ENCODE results near the gene LRPPRC. TPM values are rescaled to one million over a fixed set of nuclear protein-coding genes. Genes with fewer than 3 reads are reported as not detected.
"Not testable (repeated sequence)": the region's sequence is repeated elsewhere in the genome, so short reads cannot be mapped to it uniquely, and the experiment has no call there.

LRPPRC gene
- total and polyA plus RNA-seq, 2 experiments from 2014 or later, result 27.7 to 38.0 TPM

GRCh38 chr2:43931293-43931692 lies 64.5 kb downstream of the LRPPRC start:
- in situ Hi-C loops (cut with MboI), result no loop called here
- Histone ChIP-seq H3K27me3 (replicated peaks; ENCODE audit: insufficient read depth) (no peaks in the 10 kb centered on the region), H3F3A (ENCODE audit: insufficient read depth) (no peaks in the 10 kb centered on the region), H3K4me3 (no peak overlapping the region), H3K9ac (no peak overlapping the region), H3K4me2 (ENCODE audit: unreplicated experiment) (no peak overlapping the region), H3K27ac (no peak overlapping the region), H3K79me2 (ENCODE audit: insufficient read depth) (no peaks in the 10 kb centered on the region; the same call in 1 of the 2 replicates), H3K9me3 (ENCODE audit: low read depth) (no peaks in the 10 kb centered on the region), H4K20me1 (ENCODE audit: insufficient read depth) (no peaks in the 10 kb centered on the region), H3K36me3 (ENCODE audit: low read depth) (peaks cover 40% of the 10 kb centered on the region), H3K4me1 (ENCODE audit: insufficient read depth) (no peaks in the 10 kb centered on the region), H3K9me2 (ENCODE audit: insufficient read depth) (no peaks in the 10 kb centered on the region), H2AFZ (no peak overlapping the region)
- DNase-seq, result no peak
- no peak for TF ChIP-seq EZH2phosphoT487 (IDR thresholded peaks at IDR 0.05; ENCODE audit: insufficient read depth, low read depth)
- TF ChIP-seq EZH2 (IDR thresholded peaks at IDR 0.05; ENCODE audit: insufficient read depth, poor library complexity, severe bottlenecking), result no peak
- whole genome bisulfite sequencing, 2 experiments (ENCODE audit: low coverage in 1 of 2, low lambda C conversion rate in 2 of 2, missing lambda C conversion rate in 2 of 2), result 97 to 99% methylated on average over 3 of the region's 3 CpGs

- H4K20me1 ChIP-seq (ENCODE audit: insufficient read depth), result no peaks in the 10 kb centered on the region
- no peaks in the 10 kb centered on the region for H3F3A ChIP-seq (ENCODE audit: insufficient read depth)
- no peak overlapping the region for H3K4me2 ChIP-seq (ENCODE audit: unreplicated experiment)
- in situ Hi-C loops (cut with MboI), result no loop called here
- WGBS, 2 experiments (ENCODE audit: low coverage in 1 of 2, low lambda C conversion rate in 2 of 2, missing lambda C conversion rate in 2 of 2), result 98 to 100% methylated on average over 4 of the region's 4 CpGs
- TF ChIP-seq EZH2 (IDR thresholded peaks at IDR 0.05; ENCODE audit: insufficient read depth, poor library complexity, severe bottlenecking), result no peak
- no peak for TF ChIP-seq EZH2phosphoT487 (IDR thresholded peaks at IDR 0.05; ENCODE audit: insufficient read depth, low read depth)
- no peaks in the 10 kb centered on the region for H3K4me1 ChIP-seq (ENCODE audit: insufficient read depth)
- no peak overlapping the region for H3K9ac ChIP-seq
- H3K36me3 ChIP-seq (ENCODE audit: low read depth), result peaks cover 35% of the 10 kb centered on the region
- no peaks in the 10 kb centered on the region for H3K9me2 ChIP-seq (ENCODE audit: insufficient read depth)
- H3K4me3 ChIP-seq, result no peak overlapping the region
- no peak overlapping the region for H2AFZ ChIP-seq
- no peaks in the 10 kb centered on the region for H3K9me3 ChIP-seq (ENCODE audit: low read depth)
- no peak overlapping the region for H3K27ac ChIP-seq
- no peaks in the 10 kb centered on the region; the same call in 1 of the 2 replicates for H3K79me2 ChIP-seq (ENCODE audit: insufficient read depth)
- DNase-seq, result no peak
- no peaks in the 10 kb centered on the region for H3K27me3 ChIP-seq (replicated peaks; ENCODE audit: insufficient read depth)
Observed at GRCh38 chr2:43927442-43927841, 68.3 kb downstream of the LRPPRC start.

- no peak for TF ChIP-seq EZH2 (IDR thresholded peaks at IDR 0.05; ENCODE audit: insufficient read depth, poor library complexity, severe bottlenecking)
- in situ Hi-C loops (cut with MboI), result no loop called here
- no peaks in the 10 kb centered on the region; the same call in 1 of the 2 replicates for H3K79me2 ChIP-seq (ENCODE audit: insufficient read depth)
- H3K27me3 ChIP-seq (replicated peaks; ENCODE audit: insufficient read depth), result no peaks in the 10 kb centered on the region
- H4K20me1 ChIP-seq (ENCODE audit: insufficient read depth), result no peaks in the 10 kb centered on the region
- 86 to 93% methylated on average over 4 of the region's 4 CpGs for WGBS, 2 experiments (ENCODE audit: low coverage in 1 of 2, low lambda C conversion rate in 2 of 2, missing lambda C conversion rate in 2 of 2)
- peaks cover 33% of the 10 kb centered on the region for H3K36me3 ChIP-seq (ENCODE audit: low read depth)
- H3F3A ChIP-seq (ENCODE audit: insufficient read depth), result no peaks in the 10 kb centered on the region
- no peak overlapping the region for H3K4me3 ChIP-seq
- H3K4me2 ChIP-seq (ENCODE audit: unreplicated experiment), result no peak overlapping the region
- H3K9me3 ChIP-seq (ENCODE audit: low read depth), result no peaks in the 10 kb centered on the region
- H3K9me2 ChIP-seq (ENCODE audit: insufficient read depth), result no peaks in the 10 kb centered on the region
- no peak overlapping the region for H3K9ac ChIP-seq
- no peak overlapping the region for H3K27ac ChIP-seq
- no peak overlapping the region for H2AFZ ChIP-seq
- DNase-seq, result no peak
- H3K4me1 ChIP-seq (ENCODE audit: insufficient read depth), result no peaks in the 10 kb centered on the region
Observed at GRCh38 chr2:43925431-43925830, 70.4 kb downstream of the LRPPRC start.

- Histone ChIP-seq H4K20me1 (ENCODE audit: insufficient read depth) (no peaks in the 10 kb centered on the region), H3K9me3 (ENCODE audit: low read depth) (no peaks in the 10 kb centered on the region), H3K79me2 (ENCODE audit: insufficient read depth) (no peaks in the 10 kb centered on the region), H3K4me3 (no peak overlapping the region), H3K4me1 (ENCODE audit: insufficient read depth) (no peaks in the 10 kb centered on the region), H3K27ac (no peak overlapping the region), H3K36me3 (ENCODE audit: low read depth) (peaks cover 26% of the 10 kb centered on the region), H3K9ac (no peak overlapping the region), H2AFZ (no peak overlapping the region), H3K27me3 (replicated peaks; ENCODE audit: insufficient read depth) (no peaks in the 10 kb centered on the region), H3F3A (ENCODE audit: insufficient read depth) (no peaks in the 10 kb centered on the region), H3K9me2 (ENCODE audit: insufficient read depth) (no peaks in the 10 kb centered on the region), H3K4me2 (ENCODE audit: unreplicated experiment) (no peak overlapping the region)
- TF ChIP-seq EZH2phosphoT487 (IDR thresholded peaks at IDR 0.05; ENCODE audit: insufficient read depth, low read depth) (no peak), EZH2 (IDR thresholded peaks at IDR 0.05; ENCODE audit: insufficient read depth, poor library complexity, severe bottlenecking) (no peak)
- DNase-seq, result no peak
- 94 to 100% methylated on average over 2 of the region's 2 CpGs for WGBS, 2 experiments (ENCODE audit: low coverage in 1 of 2, low lambda C conversion rate in 2 of 2, missing lambda C conversion rate in 2 of 2)
- in situ Hi-C loops (cut with MboI), result no loop called here
Observed at GRCh38 chr2:43924463-43924862, 71.3 kb downstream of the LRPPRC start.

GRCh38 chr2:43911136-43911790 lies 84.5 kb downstream of the LRPPRC start:
- H3F3A ChIP-seq (ENCODE audit: insufficient read depth); in situ Hi-C loops (cut with MboI); H3K4me2 ChIP-seq (ENCODE audit: unreplicated experiment); H3K9me2 ChIP-seq (ENCODE audit: insufficient read depth); H3K27ac ChIP-seq; H3K4me3 ChIP-seq; DNase-seq; H4K20me1 ChIP-seq (ENCODE audit: insufficient read depth); H3K4me1 ChIP-seq (ENCODE audit: insufficient read depth); H3K9ac ChIP-seq; H3K27me3 ChIP-seq (replicated peaks; ENCODE audit: insufficient read depth); H2AFZ ChIP-seq; H3K9me3 ChIP-seq (ENCODE audit: low read depth); H3K79me2 ChIP-seq (ENCODE audit: insufficient read depth): not testable (repeated sequence)
- H3K36me3 ChIP-seq (ENCODE audit: low read depth), result peaks cover 34% of the 10 kb centered on the region; the same call in 1 of the 2 replicates
- WGBS, 2 experiments (ENCODE audit: low coverage in 1 of 2, low lambda C conversion rate in 2 of 2, missing lambda C conversion rate in 2 of 2), result 86 to 88% methylated on average over 7 to 8 of the region's 8 CpGs
